GM12875 (cell line): ENCODE results near the gene SOST.

ENCODE experiments used
- H3K4me3 ChIP-seq: one replicate; pipeline ENCODE4 v1.5.1; 2011; ENCODE audit warnings: low read depth, low read length, control low read depth
- CTCF ChIP-seq: IDR thresholded peaks from 2 replicates; pipeline ENCODE4 v1.5.1; 2011; ENCODE audit warnings: low read depth, mild to moderate bottlenecking, control low read depth, inconsistent platforms, low read length, moderate library complexity, borderline replicate concordance; ENCODE audit not compliant: insufficient read depth

Gene SOST

GRCh38 chr17:43740541-43740940 is 18.1 kb downstream of the SOST start:
- H3K4me3 ChIP-seq = no peak overlapping the region
- no peak for TF ChIP-seq CTCF

GRCh38 chr17:43737722-43738121 is 20.9 kb downstream of the SOST start:
- no peak for TF ChIP-seq CTCF
- H3K4me3 ChIP-seq = no peak overlapping the region

- no peak overlapping the region for H3K4me3 ChIP-seq
- TF ChIP-seq CTCF = no peak
Observed at GRCh38 chr17:43736389-43736788, 22.2 kb downstream of the SOST start.

- TF ChIP-seq CTCF = no peak
- no peak overlapping the region for H3K4me3 ChIP-seq
Observed at GRCh38 chr17:43734376-43734775, 24.2 kb downstream of the SOST start.

GRCh38 chr17:43733956-43734355 is 24.6 kb downstream of the SOST start:
- H3K4me3 ChIP-seq = no peak overlapping the region
- no peak for TF ChIP-seq CTCF

GRCh38 chr17:43732958-43733357 is 25.6 kb downstream of the SOST start:
- no peak overlapping the region for H3K4me3 ChIP-seq
- TF ChIP-seq CTCF = no peak

GRCh38 chr17:43728081-43728480 is 30.5 kb downstream of the SOST start:
- no peak overlapping the region for H3K4me3 ChIP-seq
- TF ChIP-seq CTCF = no peak
